ENCODE measurements around the gene GAB1.

Gene GAB1

GRCh38 chr4:143336781-143337599, at the start of gene GAB1:
Gene GAB1, plus strand, starts transcription at chr4:143336876. Its CDS starts 313 bp downstream, at chr4:143337189.
- DNase-seq: no peak

DNA sequence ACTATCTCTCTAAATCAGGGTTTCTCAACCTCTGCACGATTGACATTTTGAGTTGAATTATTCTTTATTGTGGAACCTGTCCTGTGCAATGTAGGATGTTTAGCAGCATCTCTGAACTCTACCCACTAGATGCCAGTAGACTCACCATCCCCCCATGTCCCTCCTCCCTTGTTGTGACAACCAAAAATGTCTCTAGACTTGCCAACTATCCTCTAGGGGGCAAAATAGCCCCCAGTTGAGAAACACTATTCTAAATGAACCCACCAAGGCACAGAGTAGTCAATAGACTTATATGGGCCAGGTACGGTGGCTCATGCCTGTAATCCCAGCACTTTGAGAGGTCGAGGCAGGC, 49.1 kb upstream of the GAB1 start:
- no peak for DNase-seq

DNA sequence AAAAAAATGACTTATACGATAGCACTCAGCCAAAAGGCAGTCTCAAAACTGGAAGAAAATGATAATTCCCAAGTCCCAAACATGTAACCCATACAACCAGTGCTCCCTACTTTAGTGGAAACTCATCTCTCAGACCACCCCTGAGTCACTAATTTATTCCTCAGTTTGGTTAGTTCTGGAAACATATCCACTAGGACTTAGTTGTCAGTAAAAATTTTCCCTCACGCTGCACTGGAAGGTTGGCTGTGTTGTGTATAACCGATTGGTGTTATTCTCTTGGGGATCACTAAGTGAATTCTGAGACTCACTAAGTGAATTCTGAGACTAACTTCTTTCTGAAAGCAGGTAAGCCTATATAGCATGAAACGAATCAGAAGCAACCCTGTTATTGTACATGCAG, 48.5 kb upstream of the GAB1 start:
- no peak for DNase-seq

DNA sequence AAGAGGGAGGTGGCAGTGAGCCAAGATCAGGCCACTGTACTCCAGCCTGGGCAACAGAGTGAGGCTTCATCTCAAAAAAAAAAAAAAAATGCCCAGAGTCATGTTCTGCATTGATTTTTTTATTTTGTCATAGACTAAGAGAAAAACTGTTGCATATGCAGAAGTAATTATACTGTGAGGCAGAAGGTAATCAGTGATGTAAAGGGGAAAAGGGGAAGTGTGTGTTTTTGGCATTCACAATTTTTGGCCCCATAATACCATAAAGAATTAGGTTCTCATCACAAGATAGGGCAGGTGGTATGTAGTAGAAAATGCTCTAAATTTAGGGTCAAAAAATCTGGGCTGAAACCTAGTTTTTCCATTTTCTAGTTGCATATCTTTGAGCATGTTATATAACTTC, 47.3 kb upstream of the GAB1 start:
- DNase-seq: no peak

- no peak for DNase-seq
Observed at GRCh38 chr4:143291314-143291713, 45.4 kb upstream of the GAB1 start.

GRCh38 chr4:143292858-143293257, 43.8 kb upstream of the GAB1 start:
- DNase-seq: no peak

GRCh38 chr4:143294310-143294709, 42.4 kb upstream of the GAB1 start:
- no peak for DNase-seq

- DNase-seq: no peak
Observed at GRCh38 chr4:143294710-143295275, 41.9 kb upstream of the GAB1 start.

DNA sequence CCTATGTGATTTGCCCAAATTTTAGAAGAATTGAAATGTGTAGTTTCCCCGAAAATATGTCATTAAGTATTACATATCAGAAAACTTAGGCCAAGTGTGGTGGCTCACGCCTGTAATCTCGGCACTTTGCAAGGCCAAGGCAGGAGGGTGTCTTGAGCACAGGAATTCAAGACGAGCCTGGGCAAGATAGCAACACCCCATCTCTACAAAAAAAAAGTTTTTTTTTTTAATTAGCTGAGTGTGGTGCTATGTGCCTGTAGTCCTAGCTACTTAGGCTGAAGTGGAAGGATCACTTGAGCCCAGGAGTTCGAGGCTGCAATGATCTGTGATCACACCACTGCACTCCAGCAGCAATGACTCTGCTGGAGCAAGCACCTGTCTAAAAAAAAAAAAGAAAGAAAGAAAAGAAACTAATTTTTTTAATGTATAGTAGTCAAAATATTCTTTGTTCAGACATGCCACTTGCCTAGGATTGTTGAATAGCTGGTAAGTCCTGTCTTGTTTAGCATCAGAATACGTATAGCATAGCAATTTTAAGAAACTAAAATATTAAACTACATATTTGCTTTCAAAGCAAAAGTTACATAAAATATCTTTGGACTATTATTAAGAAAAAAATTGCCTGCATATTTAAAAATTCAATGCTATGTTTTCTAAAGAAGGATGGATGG, 40.1 kb upstream of the GAB1 start:
- DNase-seq: no peak

DNA sequence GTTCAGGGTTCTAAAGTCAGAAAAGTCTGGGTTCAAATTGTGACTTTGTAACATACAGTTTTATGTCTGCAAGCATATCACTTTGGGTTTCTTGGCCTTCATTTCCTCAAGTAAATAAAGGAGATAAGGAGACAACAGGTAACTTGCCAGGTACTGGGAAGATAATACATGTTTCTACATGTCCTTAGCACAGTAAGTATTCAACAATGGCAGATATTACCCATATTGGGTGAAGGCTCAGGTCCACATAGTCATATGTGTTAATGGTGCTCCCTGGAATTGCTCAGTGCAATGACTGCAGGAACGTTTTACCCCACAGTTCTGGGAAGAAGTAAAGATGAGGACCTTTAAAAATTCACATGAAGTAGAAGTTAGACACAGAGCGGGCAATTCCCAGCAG, 35.8 kb upstream of the GAB1 start:
- DNase-seq: no peak

DNA sequence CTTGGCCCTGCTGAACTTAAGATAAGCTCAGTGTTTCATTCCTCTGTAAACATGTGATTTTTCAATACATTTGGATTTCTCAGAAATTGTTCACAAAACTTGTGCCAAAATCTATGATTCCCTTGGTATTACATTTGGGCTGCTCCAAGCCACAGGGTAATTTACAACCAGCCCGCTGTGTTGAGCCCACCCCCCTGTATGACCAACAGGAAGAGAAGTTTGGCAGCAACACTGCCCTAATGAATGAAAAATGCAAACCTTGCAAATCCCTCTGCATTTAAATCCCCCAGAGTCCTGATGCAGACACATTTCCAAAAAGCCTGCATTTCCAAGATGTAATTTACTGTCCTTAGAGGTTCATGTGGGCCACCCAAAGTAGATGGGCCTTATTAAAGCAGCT, 34.1 kb upstream of the GAB1 start:
- DNase-seq: no peak

- no peak for DNase-seq
Observed at GRCh38 chr4:143306788-143307187, 29.9 kb upstream of the GAB1 start.

DNA sequence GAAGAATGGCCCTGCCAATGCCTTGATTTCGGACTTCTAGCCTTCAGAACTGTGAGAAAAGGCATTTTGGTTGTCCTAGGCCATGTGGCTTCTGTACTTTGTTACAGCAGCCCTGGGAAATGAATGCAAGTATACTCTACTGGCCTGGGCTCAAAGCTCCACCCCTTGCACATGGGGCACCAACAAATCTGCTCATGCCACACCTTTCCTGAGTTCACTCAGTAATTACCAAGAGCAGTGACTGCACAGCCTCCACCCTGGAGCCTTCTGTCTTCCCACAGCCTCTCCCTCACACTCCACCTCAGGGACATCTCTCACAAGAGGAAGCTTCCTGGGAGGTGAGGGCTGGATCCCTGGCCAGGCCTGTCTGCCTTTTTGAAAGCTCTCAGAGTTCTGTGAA, 29.1 kb upstream of the GAB1 start:
- no peak for DNase-seq

- no peak for DNase-seq
Observed at GRCh38 chr4:143308377-143308776, 28.3 kb upstream of the GAB1 start.

DNA sequence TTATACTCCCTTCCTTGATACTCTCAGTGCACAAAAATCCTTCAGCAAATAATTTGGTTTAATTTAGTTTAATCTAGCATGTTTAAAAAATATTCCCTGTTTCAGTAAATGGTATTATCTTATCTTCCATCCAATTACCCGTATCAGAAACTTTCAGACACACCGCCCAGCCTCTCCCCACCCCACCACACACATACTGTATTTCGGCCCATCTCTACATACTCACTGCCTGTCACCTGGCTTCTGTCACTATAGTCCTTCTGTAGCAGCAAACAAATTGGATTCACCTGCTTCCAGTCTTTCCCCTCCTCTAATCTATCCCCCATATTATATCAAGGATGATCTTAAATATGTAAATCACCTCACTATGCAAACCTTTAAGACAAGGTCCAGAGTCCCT, 24.8 kb upstream of the GAB1 start:
- no peak for DNase-seq

- no peak for DNase-seq
Observed at GRCh38 chr4:143313521-143313920, 23.2 kb upstream of the GAB1 start.

DNA sequence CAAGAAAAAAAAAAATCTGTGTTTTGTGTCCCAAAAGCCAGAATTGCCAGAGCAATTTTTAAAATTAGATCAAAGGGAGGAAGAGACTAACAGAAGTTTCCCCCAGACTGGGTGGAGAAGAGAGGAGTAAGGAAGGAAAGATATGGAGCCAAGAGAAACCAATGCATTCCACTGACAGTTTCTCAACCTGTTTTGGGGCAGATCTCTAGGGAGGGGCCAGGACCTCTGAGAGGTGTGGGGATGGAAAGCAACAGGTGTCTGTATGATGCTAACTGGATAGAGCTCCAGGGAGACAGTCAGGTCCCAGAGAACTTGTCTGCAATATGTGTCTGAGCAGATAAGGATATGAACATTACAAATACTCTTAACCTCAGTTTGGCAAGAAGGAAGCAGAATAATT, 22.7 kb upstream of the GAB1 start:
- DNase-seq: no peak

GRCh38 chr4:143320113-143320512, 16.6 kb upstream of the GAB1 start:
- no peak for DNase-seq

- DNase-seq: no peak
Observed at GRCh38 chr4:143326735-143327134, 9.9 kb upstream of the GAB1 start.

GRCh38 chr4:143329985-143330384, 6.7 kb upstream of the GAB1 start:
- DNase-seq: no peak

GRCh38 chr4:143335979-143336780, 496 bp upstream of the GAB1 start:
- DNase-seq: no peak

GRCh38 chr4:143337600-143338287, 1.1 kb downstream of the GAB1 start:
- DNase-seq: no peak

DNA sequence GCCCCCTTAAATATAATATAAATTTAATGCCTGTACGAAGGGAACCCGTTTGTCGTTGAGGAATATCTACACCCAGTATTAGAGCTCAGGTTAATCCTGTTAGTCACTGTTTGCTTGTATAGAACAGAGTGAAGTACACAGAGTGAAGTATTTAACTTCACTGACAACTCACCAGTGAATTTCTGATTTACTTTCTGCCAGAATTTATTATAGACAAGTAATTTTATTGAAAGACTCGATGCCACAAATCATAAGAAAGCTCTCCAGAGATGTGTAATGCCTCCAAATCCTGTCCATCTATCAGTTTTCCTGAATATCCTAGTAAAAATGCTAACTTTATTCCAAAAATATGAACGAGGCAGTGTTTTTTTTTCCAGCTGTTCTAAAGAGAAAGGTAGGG, 1.6 kb downstream of the GAB1 start:
- no peak for DNase-seq

All from activated CD4-positive, alpha-beta T cell treated with anti-CD3 and anti-CD28 coated beads for 1 hour (primary cell).